Keratinocyte (primary cell): Measurements from ENCODE around the gene SIGLEC6. TPM values are rescaled to one million over a fixed set of nuclear protein-coding genes. Genes with fewer than 3 reads are reported as not detected.

ENCODE experiments used
- DNase-seq: peaks from one replicate; pipeline ENCODE4 v3.0.0-alpha.2; 2011; ENCODE audit warnings: low read depth, missing footprints, low spot score
- FAIRE-seq: peaks from 2 replicates; lab custom pipeline; 2011; peaks lifted over from hg19 to GRCh38; lab: Jason Lieb, UNC
- H2AFZ ChIP-seq: 2 replicates; pipeline ENCODE4 v1.6.0; 2012; ENCODE audit warnings: low read length, control low read depth, inconsistent platforms; ENCODE audit not compliant: control insufficient read depth
- H3K27ac ChIP-seq: 2 replicates; pipeline ENCODE4 v1.5.1; 2011; ENCODE audit warnings: low read length; ENCODE audit not compliant: control insufficient read depth, insufficient read depth
- H3K27me3 ChIP-seq: 3 replicates; pipeline ENCODE4 v1.6.0; 2011; ENCODE audit warnings: low read length; ENCODE audit not compliant: control insufficient read depth, insufficient read depth; ENCODE audit errors: extremely low read depth
- H3K36me3 ChIP-seq, 2 experiments: 2 replicates in 1 of 2; 3 replicates in 1 of 2; pipeline ENCODE4 v1.5.1; 2011; ENCODE audit warnings: low read length in 2 of 2, mild to moderate bottlenecking in 1 of 2; ENCODE audit not compliant: control insufficient read depth in 2 of 2, insufficient read depth in 2 of 2; ENCODE audit errors: extremely low read depth in 1 of 2
- H3K4me1 ChIP-seq: 3 replicates; pipeline ENCODE4 v1.5.1; 2011; ENCODE audit warnings: low read length; ENCODE audit not compliant: control insufficient read depth, insufficient read depth; ENCODE audit errors: extremely low read depth
- H3K4me2 ChIP-seq: 3 replicates; pipeline ENCODE4 v1.6.0; 2011; ENCODE audit warnings: low read depth, low read length; ENCODE audit not compliant: control insufficient read depth, insufficient read depth; ENCODE audit errors: extremely low read depth
- H3K4me3 ChIP-seq, 3 experiments: fragments of 200-600 bp in 1 of 3; sonication (generic) in 1 of 3; 2 replicates in 2 of 3; 3 replicates in 1 of 3; pipeline ENCODE4 v1.5.1; 2011 to 2016; ENCODE audit warnings: low read length in 3 of 3, mild to moderate bottlenecking in 3 of 3, control low read depth in 2 of 3, inconsistent platforms in 1 of 3, low read depth in 1 of 3, mixed read lengths in 1 of 3, mixed run types in 1 of 3, moderate library complexity in 1 of 3; ENCODE audit not compliant: control insufficient read depth in 2 of 3, insufficient read depth in 2 of 3; ENCODE audit errors: extremely low read depth in 1 of 3
- H3K79me2 ChIP-seq: 2 replicates; pipeline ENCODE4 v1.6.0; 2012; ENCODE audit warnings: low read length; ENCODE audit not compliant: control insufficient read depth, insufficient read depth
- H3K9ac ChIP-seq: 3 replicates; pipeline ENCODE4 v1.6.0; 2011; ENCODE audit warnings: low read length; ENCODE audit not compliant: control insufficient read depth, insufficient read depth; ENCODE audit errors: extremely low read depth
- H3K9me1 ChIP-seq: 3 replicates; pipeline ENCODE4 v1.6.0; 2011; ENCODE audit warnings: low read length; ENCODE audit not compliant: control insufficient read depth, insufficient read depth; ENCODE audit errors: extremely low read depth
- H3K9me3 ChIP-seq: 2 replicates; pipeline ENCODE4 v1.5.1; 2012; ENCODE audit warnings: low read depth, low read length; ENCODE audit not compliant: control insufficient read depth
- H4K20me1 ChIP-seq: 3 replicates; pipeline ENCODE4 v1.6.0; 2011; ENCODE audit warnings: low read length; ENCODE audit not compliant: control insufficient read depth, insufficient read depth; ENCODE audit errors: extremely low read depth
- CTCF ChIP-seq, 3 experiments: IDR thresholded peaks in 1 of 3; conservative IDR thresholded peaks in 1 of 3; optimal IDR thresholded peaks in 1 of 3; 2 replicates in 2 of 3; 3 replicates in 1 of 3; pipeline versions ENCODE3 to v1.5.1; 2011; ENCODE audit warnings: low read length in 3 of 3, mild to moderate bottlenecking in 3 of 3, moderate library complexity in 2 of 3, control low read depth in 1 of 3, inconsistent platforms in 1 of 3; ENCODE audit not compliant: insufficient read depth in 2 of 3; ENCODE audit errors: extremely low read depth in 1 of 3
- EZH2 ChIP-seq: IDR thresholded peaks from one replicate; pipeline ENCODE4 v1.6.1; 2012; ENCODE audit warnings: inconsistent platforms, mild to moderate bottlenecking, low read length, moderate library complexity
- dilution Hi-C: fragments of 300-500 bp; cut with MboI; formaldehyde crosslinking; loops from one replicate; pipeline ENCODE4 v1.7.0; 2020; ENCODE audit warnings: low sequenced_read_pairs; ENCODE audit not compliant: extremely low pct_ligation_motif_present
- polyA plus RNA-seq, 5 experiments: library from polyadenylated mRNA; depleted of rRNA in 3 of 5; stranded (reverse) in 3 of 5; stranded (forward) in 1 of 5; unstranded in 1 of 5; fragments of >200 nt; gene quantifications; 1 replicate in 1 of 5; 2 replicates in 3 of 5; 3 replicates in 1 of 5; pipeline versions ENCODE4 v1.2.1 to v1.2.3, GENCODE V29; 2011 to 2012; ENCODE audit warnings: missing spikeins in 2 of 5, low read depth in 1 of 5, low replicate concordance in 1 of 5

Gene SIGLEC6
- polyA plus RNA-seq, 1 donor (not counting 4 experiments of a cell fraction or from before 2014, with no cell fraction given): not detected

GRCh38 chr19:51477344-51477743 is 54.1 kb downstream of the SIGLEC6 start:
- no peak overlapping the region for H2AFZ ChIP-seq
- no peak for FAIRE-seq
- no peak for DNase-seq

GRCh38 chr19:51476164-51476563 is 55.3 kb downstream of the SIGLEC6 start:
- FAIRE-seq: no peak
- Histone ChIP-seq H3K9me1 (no peaks in the 10 kb centered on the region), H3K79me2 (no peaks in the 10 kb centered on the region), H2AFZ (no peak overlapping the region), H3K27ac (no peak overlapping the region), H3K36me3 (no peaks in the 10 kb centered on the region), H3K4me1 (peaks cover 3% of the 10 kb centered on the region), H3K9ac (no peak overlapping the region), H4K20me1 (no peaks in the 10 kb centered on the region), H3K4me2 (no peak overlapping the region), H3K4me3 (no peak overlapping the region), H3K27me3 (no peaks in the 10 kb centered on the region), H3K9me3 (no peaks in the 10 kb centered on the region)
- TF ChIP-seq EZH2 (no peak), CTCF (optimal IDR thresholded peaks at IDR 0.05 in 1 of 3, IDR thresholded peaks at IDR 0.05 in 1 of 3, conservative IDR thresholded peaks at IDR 0.05 in 1 of 3; ENCODE audit: extremely low read depth in 1 of 3, insufficient read depth in 2 of 3, low read length in 3 of 3) (no peak)
- no peak for DNase-seq
- dilution Hi-C loops: no loop called here

More at GRCh38 chr19:51477344-51477743, 54.1 kb downstream of the SIGLEC6 start:
- H4K20me1 ChIP-seq: no peaks in the 10 kb centered on the region
- no peaks in the 10 kb centered on the region for H3K36me3 ChIP-seq
- H3K9ac ChIP-seq: no peak overlapping the region
- no peak overlapping the region for H3K27ac ChIP-seq
- TF ChIP-seq EZH2 (no peak), CTCF (optimal IDR thresholded peaks at IDR 0.05 in 1 of 3, IDR thresholded peaks at IDR 0.05 in 1 of 3, conservative IDR thresholded peaks at IDR 0.05 in 1 of 3; ENCODE audit: extremely low read depth in 1 of 3, insufficient read depth in 2 of 3, low read length in 3 of 3) (no peak)
- dilution Hi-C loops: no loop called here
- no peak overlapping the region for H3K4me2 ChIP-seq
- H3K27me3 ChIP-seq: no peaks in the 10 kb centered on the region
- H3K9me3 ChIP-seq: no peaks in the 10 kb centered on the region
- peaks cover 3% of the 10 kb centered on the region for H3K4me1 ChIP-seq
- H3K9me1 ChIP-seq: no peaks in the 10 kb centered on the region
- no peaks in the 10 kb centered on the region for H3K79me2 ChIP-seq
- H3K4me3 ChIP-seq: no peak overlapping the region
